Skin of body (tissue), 2 donors: ENCODE measurements around the gene ASB17. TPM values are rescaled to one million over a fixed set of nuclear protein-coding genes. Genes with fewer than 3 reads are reported as not detected.
"Not testable (repeated sequence)": the region's sequence is repeated elsewhere in the genome, so short reads cannot be mapped to it uniquely, and the experiment has no call there.

Source experiments
- DNase-seq: peaks from one replicate; lab custom pipeline; 2025; lab: John Stamatoyannopoulos, UW
- total RNA-seq: library from RNA; depleted of rRNA; stranded (reverse); fragments of >200 nt; gene quantifications from one replicate; pipeline ENCODE4 v1.2.3, GENCODE V29; 2014

Gene ASB17, protein sequence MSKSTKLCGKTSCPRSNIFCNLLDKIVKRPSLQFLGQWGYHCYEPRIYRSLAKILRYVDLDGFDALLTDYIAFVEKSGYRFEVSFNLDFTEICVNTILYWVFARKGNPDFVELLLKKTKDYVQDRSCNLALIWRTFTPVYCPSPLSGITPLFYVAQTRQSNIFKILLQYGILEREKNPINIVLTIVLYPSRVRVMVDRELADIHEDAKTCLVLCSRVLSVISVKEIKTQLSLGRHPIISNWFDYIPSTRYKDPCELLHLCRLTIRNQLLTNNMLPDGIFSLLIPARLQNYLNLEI
- not detected for total RNA-seq

DNA sequence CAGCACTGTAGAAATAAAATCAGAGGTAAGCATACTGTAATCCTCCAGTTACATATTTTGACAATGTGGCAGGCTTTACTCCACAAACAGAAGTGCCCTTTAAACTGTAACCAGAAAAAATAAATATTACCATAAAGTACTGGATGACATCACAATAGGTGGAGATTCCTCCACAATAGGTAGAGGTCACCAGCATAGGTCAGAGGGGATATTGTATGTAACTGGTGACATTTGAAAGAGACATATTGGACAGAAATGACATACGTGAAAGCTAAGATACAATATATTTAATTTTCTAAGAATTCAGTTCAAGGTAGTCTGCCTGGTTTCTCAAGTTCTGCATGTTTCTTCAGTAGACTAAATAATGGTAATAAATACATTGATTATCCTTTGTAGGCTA lies at the start of gene ASB17:
ASB17 (minus strand) TSS at position 101 of the 400 bp plus-strand sequence. CDS start 113 bp downstream, outside the sequence.
- DNase-seq, result no peak

DNA sequence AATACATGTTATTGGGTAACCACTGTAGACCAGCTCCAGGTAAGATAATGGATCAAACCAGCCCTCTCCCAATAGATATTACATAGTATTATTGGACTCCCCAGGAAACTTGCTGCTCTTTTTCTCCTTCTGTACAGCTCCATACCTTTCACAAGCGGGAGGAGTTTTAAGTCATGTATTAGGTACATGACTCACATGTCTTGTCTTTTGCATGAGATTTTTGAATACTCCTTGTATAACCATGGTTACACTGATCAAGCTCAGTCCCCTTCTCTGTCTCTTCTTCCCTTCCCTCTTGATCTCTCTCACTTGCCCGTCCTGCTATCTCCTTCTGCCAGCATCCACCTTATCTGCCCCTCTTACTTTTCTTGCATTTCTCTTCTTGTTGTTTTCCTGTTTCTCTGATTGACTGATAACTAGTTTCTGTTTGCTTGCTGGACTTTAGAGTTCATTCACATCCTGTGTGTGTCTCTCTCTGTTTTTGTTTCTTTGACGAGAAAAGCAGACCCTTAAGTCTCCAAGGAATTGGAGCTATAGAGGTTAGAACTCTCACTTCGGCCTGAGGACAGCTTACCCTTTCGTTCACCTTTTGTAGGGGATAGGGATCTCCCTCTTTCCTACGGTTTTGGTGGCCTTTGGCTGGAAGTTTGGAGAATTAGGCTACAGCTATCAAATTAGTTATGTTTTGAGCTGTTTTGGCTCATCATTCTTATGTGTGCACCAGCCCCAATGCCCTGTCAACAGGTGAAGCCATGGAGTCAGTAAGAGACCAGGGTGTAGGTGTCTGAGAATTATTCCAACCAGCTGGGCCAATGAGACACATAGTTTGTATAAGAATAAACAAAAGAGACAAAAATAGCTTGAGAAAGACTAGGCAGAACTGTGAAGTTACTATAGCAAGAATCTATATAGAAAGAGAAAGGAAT lies 49.0 kb upstream of the ASB17 start:
- no peak for DNase-seq

DNA sequence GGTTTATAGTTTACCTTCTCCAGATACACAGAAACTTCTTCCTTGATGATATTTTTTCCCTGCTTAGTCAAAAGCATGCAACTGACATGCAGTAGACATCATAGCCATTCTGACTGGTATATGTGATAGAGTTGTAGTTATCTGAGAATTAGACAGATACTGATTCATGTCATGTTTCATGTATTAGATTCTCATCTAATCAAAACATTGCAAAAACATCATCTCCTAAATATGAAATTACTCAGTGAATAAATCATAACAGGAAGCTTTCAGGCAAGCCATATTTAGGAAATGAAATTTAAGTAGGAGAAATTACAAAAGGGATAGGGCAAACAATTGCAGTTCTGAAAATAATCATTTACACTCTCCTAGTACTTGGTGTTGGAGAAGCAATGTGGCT lies 38.4 kb upstream of the ASB17 start:
- DNase-seq, result no peak

DNA sequence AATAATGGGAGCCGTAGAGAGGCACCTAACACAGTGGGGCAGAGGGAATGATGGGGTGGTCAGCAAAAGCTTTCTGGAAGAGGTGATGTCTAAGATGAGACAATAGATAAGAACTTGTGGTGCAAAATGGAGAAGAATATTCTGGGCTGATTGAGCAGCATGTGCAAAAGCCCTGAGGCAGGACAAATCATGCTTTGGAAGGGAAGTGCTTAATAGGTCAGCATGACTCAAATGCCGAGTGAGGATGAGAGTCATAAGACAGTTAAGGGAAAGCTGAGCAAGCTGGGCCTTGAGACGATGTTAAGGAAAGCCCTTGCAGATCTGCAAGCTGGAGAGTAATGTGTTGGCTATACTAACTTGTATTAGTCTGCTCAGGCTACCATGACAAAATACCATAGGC lies 37.3 kb upstream of the ASB17 start:
- no peak for DNase-seq

DNA sequence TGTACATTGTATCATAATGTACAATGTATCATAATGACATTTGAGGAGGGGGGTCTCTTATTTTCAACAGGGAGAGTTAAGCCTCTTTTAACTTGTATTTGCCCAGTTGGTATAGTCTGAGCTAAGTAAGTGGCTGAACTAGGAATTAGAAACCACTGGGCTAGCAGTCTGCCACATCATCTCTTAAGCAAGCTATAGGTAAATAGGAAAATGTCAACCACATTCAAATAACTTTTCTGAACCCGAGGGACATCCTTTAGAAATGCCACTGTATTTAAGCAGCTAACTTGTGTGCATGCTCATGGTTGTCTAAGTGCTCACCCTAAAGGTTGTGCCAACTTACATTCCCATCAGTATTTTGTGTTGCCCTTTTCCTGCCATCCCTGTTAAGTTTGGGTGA lies 35.5 kb upstream of the ASB17 start:
- DNase-seq, result no peak

DNA sequence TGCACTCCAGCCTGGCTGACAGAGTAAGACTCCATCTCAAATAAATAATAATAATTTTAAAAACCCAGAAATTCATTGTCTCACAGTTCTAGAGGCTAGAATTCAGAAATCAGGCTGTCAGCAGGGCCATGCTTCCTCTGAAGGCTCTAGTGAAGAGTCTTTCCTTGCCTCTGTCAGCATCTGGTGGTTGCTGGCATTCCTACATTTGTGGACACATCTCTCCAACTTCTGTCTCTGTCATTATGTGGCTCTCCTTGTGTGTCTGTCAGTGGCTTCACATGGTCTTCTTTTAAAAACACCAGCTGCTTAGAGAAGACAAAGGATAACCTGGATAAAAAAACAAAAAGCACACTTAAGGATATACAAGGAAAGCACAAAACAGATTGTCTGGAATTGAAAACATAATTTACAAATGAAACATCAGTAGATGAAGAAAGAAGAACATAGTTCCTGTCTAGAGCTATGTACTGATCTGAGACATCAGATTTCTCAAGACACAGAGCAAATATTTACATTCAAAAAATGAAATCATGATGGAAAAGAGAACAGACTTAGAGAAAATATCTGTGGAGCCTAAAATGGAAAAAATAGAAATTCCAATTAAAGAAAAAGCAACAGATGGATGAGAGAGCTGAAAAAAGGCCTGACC lies 32.7 kb upstream of the ASB17 start:
- no peak for DNase-seq

DNA sequence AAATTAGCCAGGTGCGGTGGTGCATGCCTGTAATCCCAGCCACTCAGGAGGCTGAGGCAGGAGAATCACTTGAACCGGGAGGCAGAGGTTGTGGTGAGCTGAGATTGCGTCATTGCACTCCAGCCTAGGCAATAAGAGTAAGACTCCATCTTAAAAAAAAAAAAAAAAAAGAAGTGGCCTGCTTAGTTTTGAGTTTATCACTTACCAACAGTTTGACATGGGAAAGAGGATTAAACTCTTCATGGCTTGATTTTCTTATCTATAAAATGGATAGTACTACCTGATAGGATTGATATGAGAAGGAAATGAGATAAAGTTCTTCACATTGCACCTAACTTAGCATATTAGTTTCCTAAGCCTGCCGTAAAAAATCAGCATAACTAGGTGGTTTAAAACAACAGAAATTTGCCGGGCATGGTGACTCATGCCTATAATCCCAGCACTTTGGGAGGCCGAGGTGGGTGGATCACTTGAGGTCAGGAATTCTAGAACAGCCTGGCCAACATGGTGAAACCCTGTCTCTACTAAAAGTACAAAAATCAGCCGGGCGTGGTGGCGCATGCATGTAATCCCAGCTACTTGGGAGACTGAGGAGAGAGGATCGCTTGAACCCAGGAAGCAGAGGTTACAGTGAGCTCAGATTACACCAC lies 32.0 kb upstream of the ASB17 start:
- not testable (repeated sequence) for DNase-seq

DNA sequence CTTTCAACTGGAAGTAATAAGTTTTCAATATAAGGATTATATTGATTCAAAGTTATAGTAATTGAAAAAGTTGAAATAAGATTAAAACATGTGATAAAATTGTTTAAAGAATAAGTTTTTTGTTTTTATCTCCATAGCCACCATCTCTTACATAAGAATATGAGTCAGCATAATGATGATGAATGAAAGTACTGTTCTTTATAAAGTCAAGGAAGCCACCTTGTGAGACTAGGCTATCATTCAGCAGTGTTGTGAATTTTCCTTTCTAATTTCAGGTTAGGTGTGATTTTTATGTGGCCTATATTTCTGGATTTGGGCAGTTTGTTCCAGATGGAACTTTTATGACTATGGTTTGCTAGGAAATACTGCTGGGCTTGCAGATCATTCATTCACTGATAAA lies 22.4 kb upstream of the ASB17 start:
- DNase-seq, result no peak

DNA sequence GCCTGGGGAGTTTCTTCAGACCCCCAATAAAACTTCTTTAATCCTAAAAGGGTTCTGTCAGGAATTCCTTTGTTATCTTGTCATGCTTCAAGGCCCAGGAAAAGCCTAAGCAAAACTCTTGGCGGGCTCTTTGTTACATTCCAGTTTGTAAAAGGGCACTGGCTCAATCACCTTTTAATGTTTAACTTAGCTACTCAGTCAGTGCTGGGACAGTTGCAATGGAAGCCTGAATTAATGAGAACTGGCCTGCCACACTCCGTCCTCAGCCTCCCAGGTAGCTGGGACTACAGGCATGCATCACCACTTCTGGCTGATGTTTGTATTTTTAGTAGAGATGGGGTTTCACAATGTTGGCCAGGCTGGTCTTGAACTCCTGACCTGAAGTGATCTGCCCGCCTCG lies 21.3 kb upstream of the ASB17 start:
- no peak for DNase-seq

DNA sequence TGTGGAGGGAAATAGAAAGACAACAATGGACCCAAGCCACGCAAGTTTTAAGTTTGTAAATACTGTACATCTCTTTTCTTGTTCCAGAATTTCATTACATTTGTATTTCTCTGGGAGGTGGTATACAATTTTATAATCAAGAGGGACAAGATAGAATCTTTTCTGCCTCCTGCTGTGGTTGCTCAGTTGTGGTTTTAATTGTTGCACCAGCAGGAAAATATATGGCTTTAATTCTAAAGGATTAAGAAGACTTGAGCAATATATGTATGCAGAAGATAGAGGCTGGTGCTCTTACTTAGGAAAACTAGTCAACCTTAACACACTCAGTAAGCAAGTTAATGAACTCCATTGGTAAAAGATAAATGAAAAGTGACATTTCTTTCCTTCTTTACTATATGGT lies 19.8 kb upstream of the ASB17 start:
- no peak for DNase-seq

DNA sequence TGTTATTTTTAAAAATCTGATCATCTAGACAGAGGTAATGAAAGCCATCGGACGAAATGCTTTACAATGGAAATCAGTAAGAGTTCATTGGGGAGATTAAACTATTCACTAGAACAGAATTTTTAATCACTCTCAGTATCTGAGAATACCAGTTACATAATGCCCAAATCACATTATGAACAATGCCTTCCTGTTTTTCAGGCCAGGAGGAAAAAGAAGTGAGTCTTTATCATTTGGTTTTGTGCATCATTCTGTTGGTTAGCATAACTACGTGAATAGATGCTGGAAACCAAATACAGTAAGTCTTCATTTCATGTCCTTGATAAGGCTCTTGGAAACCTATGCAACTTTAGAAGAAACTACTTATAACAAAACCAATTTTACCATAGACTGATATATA lies 18.0 kb upstream of the ASB17 start:
- no peak for DNase-seq

DNA sequence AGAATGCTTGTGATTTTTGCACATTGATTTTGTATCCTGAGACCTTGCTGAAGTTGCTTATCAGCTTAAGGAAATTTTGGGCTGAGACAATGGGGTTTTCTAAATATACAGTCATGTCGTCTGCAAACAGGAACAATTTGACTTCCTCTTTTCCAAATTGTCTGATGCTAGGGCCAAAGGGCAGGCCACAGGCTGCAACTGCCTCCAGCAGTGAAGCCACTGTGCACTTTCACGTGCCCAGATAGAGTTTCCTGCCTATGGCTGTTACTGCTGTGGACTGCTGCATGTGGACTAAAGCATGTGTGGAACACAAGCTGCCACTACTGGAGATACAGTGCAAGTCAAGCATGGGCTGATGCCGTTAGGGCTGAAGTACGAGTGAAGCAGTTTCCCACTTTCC lies 10.8 kb upstream of the ASB17 start:
- not testable (repeated sequence) for DNase-seq

DNA sequence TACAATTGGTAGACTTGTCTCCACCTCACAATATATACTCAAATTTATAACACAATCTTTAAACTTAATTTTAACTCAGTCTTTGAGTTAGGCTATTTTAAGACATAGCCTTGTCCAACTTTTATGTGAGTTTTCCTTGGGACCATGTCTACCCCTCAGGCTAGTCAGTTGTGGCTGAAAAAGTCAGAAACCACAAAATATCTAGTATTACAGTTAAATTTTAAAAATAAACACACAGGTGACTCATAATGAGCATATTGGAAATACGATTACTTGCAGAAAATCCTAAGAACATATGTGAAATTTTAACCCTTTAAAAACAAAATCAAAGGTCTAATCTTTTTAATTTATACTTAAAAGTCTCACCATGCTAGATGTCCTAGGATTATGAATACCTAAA lies 4.8 kb upstream of the ASB17 start:
- DNase-seq, result no peak

DNA sequence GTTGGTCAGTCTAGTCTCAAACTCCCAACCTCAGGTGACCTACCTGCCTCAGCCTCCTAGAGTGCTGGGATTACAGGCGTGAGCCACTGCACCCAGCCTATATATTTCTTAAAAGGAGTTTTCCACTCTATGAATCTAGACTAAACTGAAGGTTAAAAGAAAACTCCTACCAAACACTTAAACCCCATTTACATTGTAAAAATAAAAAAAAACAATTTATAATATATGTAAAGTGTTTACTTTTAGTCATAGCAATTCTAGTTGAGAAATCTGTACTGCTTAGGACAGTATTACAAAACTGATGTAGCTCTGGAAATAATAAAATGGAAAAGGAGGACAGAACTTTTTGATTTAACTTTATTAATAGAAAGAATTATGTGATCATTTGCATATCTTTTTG lies 9.5 kb downstream of the ASB17 start:
- DNase-seq, result no peak

DNA sequence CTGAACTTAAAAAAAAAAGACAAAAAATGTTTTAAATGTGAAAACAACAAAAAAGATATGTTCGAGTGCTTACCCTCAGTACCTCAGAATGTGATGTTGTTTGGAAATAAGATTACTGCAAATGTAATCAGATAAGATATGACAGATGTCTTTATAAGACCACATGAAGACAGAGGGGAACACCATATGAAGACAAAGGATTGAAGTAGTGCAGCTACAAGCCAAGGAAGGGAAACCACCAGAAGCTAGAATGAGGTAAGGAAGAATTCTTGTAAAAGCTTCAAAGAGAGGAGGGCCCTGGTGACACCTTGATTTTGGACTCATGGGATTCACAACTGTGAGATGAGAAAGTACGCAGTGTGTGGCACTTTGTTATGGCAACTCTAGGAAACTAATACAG lies 15.4 kb downstream of the ASB17 start:
- DNase-seq, result no peak

DNA sequence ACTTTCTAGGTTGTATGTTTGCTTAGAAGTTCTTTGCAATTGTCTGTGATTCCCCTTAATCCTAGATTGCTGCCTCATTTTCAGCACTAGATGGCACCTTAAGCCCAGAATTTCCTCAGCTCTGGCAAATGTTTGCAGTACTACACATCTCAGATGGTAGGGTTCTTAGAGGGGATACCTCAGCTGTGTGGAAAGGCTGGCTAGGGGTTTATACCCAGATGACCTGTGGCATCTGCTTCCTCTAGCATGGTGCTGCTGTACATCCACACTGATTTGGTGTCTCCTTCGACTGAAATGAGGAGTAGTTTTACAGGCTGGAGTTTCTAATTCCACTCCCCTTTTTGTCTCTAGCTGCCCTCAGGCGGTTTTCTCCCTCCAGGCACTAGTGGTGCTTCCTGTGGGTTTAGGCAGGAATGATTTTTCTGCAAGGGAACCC lies 23.5 kb downstream of the ASB17 start:
- peak; percentile 4 for DNase-seq

DNA sequence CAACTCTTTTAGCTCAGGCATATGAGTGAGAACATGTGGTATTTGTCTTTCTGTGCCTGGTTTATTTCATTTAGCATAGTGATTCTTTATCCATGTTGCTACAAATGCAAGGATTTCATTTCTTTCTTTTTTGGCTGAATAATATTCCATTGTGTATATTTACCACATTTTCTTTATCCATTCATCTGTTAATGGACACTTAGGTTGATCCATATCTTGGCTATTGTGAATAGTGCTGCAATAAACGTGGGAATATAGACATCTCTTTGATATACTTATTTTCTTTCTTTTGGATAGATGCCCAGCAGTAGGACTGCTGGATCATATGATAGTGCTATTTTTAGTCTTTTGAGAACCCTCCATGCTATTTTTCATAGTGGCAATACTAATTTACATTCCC lies 30.8 kb downstream of the ASB17 start:
- DNase-seq, result no peak

DNA sequence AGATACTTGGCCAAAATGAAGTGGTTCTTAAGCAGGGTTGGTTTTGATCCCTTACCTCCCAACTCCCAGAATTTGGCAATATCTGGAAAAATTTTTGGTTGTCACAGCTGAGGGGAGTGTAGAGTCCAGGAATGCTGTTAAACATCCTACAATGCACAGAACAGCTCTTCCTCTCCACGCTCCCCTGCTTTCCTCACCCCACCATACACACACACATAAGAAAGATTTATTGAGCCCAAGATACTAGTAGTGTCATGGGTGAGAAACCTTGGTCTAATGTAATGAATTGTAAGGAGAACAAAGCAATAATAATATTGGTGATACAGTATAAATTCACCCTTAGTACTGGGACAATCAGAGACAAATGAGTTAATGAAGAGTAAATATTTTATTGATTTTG lies 47.8 kb downstream of the ASB17 start:
- no peak for DNase-seq

DNA sequence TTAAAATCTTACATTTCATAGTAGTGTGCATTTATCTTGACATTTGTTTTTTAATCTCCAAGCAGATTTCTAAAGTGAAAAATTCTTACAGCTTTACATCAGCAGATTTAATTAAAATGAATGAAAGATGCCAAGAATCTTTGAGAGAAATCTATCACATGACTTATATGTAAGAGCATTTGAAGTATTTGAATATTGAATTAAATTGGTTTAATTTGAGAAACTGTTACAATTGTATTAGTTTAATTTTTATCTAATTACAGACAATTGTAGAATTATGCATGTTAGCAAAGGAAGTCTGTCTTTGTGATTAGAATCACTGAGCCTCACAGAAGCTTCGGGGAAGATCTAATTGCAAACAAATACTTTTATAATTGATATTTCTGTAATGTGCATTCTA lies 52.2 kb downstream of the ASB17 start:
- DNase-seq, result no peak

DNA sequence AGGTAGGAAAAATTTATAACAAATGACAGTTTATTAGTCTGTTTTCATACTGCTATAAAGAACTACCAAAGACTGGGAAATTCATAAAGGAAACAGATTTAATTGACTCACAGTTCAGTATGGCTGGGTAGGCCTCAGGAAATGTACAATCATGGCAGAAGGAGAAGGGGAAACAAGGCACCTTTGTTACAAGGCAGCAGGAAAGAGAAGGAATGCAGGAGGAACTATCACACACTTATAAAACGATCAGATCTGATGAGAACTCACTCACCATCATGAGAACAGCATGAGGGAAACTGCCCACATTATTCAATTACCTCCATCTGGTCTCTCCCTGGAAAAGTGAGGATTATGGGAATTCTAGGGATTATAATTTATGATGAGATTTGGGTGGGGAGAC lies 61.3 kb downstream of the ASB17 start:
- DNase-seq, result no peak
